ENCODE data around the gene RHBDD1. TPM values are rescaled to one million over a fixed set of nuclear protein-coding genes. Genes with fewer than 3 reads are reported as not detected.
A peak's percentile ranks its signal among the peaks of the same experiment; 100 is the strongest.
"Not testable (repeated sequence)": the region's sequence is repeated elsewhere in the genome, so short reads cannot be mapped to it uniquely, and the experiment has no call there.

Gene RHBDD1
- polyA plus RNA-seq, 4 donors = 26.1 to 30.0 (median 28.2) TPM

- DNase-seq (ENCODE audit: low read depth in 4 of 4, low spot score in 2 of 4) = peak in 1 of 4 donors; percentile 74
These were observed 36.5 kb upstream of the RHBDD1 start, which contains the start of gene IRS1 for GRCh38 chr2:226799211-226799975. Gene IRS1 (minus strand): TSS chr2:226799820. CDS start chr2:226798738, 1,082 bp downstream.

- DNase-seq (ENCODE audit: low read depth in 4 of 4, low spot score in 2 of 4) = no peak
These were observed 35.6 kb upstream of the RHBDD1 start for GRCh38 chr2:226799976-226800940.

GRCh38 chr2:226800941-226801784 lies 34.7 kb upstream of the RHBDD1 start:
- DNase-seq (ENCODE audit: low read depth in 4 of 4, low spot score in 2 of 4) = peak in 2 of 4 donors; percentile 69 to 86

- no peak for DNase-seq (ENCODE audit: low read depth in 4 of 4, low spot score in 2 of 4)
These were observed 33.3 kb upstream of the RHBDD1 start for GRCh38 chr2:226802573-226802972.

- no peak for DNase-seq (ENCODE audit: low read depth in 4 of 4, low spot score in 2 of 4)
These were observed 32.4 kb upstream of the RHBDD1 start for GRCh38 chr2:226803410-226803809.

- DNase-seq (ENCODE audit: low read depth in 4 of 4, low spot score in 2 of 4) = no peak
These were observed 22.6 kb upstream of the RHBDD1 start for GRCh38 chr2:226813148-226813701.

- DNase-seq (ENCODE audit: low read depth in 4 of 4, low spot score in 2 of 4) = no peak
These were observed 16.9 kb upstream of the RHBDD1 start for GRCh38 chr2:226818930-226819329.

GRCh38 chr2:226825056-226825455 lies 10.8 kb upstream of the RHBDD1 start:
- DNase-seq (ENCODE audit: low read depth in 4 of 4, low spot score in 2 of 4) = no peak

- DNase-seq (ENCODE audit: low read depth in 4 of 4, low spot score in 2 of 4) = no peak
These were observed 7.7 kb upstream of the RHBDD1 start for GRCh38 chr2:226828191-226828590.

GRCh38 chr2:226829721-226830631 lies 5.9 kb upstream of the RHBDD1 start:
- DNase-seq (ENCODE audit: low read depth in 4 of 4, low spot score in 2 of 4) = no peak

GRCh38 chr2:226831266-226831665 lies 4.6 kb upstream of the RHBDD1 start:
- no peak for DNase-seq (ENCODE audit: low read depth in 4 of 4, low spot score in 2 of 4)

- no peak for DNase-seq (ENCODE audit: low read depth in 4 of 4, low spot score in 2 of 4)
These were observed 3.8 kb upstream of the RHBDD1 start for GRCh38 chr2:226832061-226832460.

- not testable (repeated sequence) for DNase-seq (ENCODE audit: low read depth in 4 of 4, low spot score in 2 of 4)
These were observed 974 bp upstream of the RHBDD1 start for GRCh38 chr2:226834880-226835279.

GRCh38 chr2:226835420-226835795 lies 446 bp upstream of the RHBDD1 start:
- DNase-seq (ENCODE audit: low read depth in 4 of 4, low spot score in 2 of 4) = no peak

GRCh38 chr2:226836548-226836885 lies 663 bp downstream of the RHBDD1 start:
- DNase-seq (ENCODE audit: low read depth in 4 of 4, low spot score in 2 of 4) = no peak

- DNase-seq (ENCODE audit: low read depth in 4 of 4, low spot score in 2 of 4) = no peak
These were observed 1.5 kb downstream of the RHBDD1 start for GRCh38 chr2:226837334-226837733.

GRCh38 chr2:226837787-226838603 lies 2.1 kb downstream of the RHBDD1 start:
- DNase-seq (ENCODE audit: low read depth in 4 of 4, low spot score in 2 of 4) = no peak

GRCh38 chr2:226838722-226839121 lies 2.9 kb downstream of the RHBDD1 start:
- no peak for DNase-seq (ENCODE audit: low read depth in 4 of 4, low spot score in 2 of 4)
